HepG2 (cell line): ENCODE results near the gene LAMB2. TPM values are rescaled to one million over a fixed set of nuclear protein-coding genes. Genes with fewer than 3 reads are reported as not detected.
A peak's percentile ranks its signal among the peaks of the same experiment; 100 is the strongest.

Source experiments
- ARID2 ChIP-seq: sonication (generic); formaldehyde crosslinking; IDR thresholded peaks from 2 replicates; pipeline ENCODE4 v1.8.1; 2022; ENCODE audit warnings: mild to moderate bottlenecking, missing genetic modification reagents, borderline replicate concordance
- CBX5 ChIP-seq: sonication (generic); formaldehyde crosslinking; IDR thresholded peaks from 2 replicates; pipeline ENCODE4 v1.4.0; 2020; ENCODE audit warnings: missing genetic modification reagents, borderline replicate concordance
- IKZF4 ChIP-seq: sonication (generic); formaldehyde crosslinking; IDR thresholded peaks from 2 replicates; pipeline ENCODE4 v1.5.1; 2020; ENCODE audit warnings: borderline replicate concordance, mild to moderate bottlenecking, low read depth, missing genetic modification reagents; ENCODE audit errors: not compliant biosample characterization
- NFE2L1 ChIP-seq: sonication (generic); formaldehyde crosslinking; IDR thresholded peaks from 2 replicates; pipeline ENCODE4 v1.4.0; 2020; ENCODE audit warnings: missing genetic modification reagents, mild to moderate bottlenecking, borderline replicate concordance
- PITX1 ChIP-seq: sonication (generic); formaldehyde crosslinking; IDR thresholded peaks from 2 replicates; pipeline ENCODE4 v1.5.1; 2020; ENCODE audit warnings: mild to moderate bottlenecking, missing genetic modification reagents
- TAF1 ChIP-seq: sonication (generic); formaldehyde crosslinking; IDR thresholded peaks from 2 replicates; pipeline ENCODE4 v1.4.0; 2020; ENCODE audit warnings: missing genetic modification reagents
- ZNF564 ChIP-seq: sonication (generic); formaldehyde crosslinking; IDR thresholded peaks from 2 replicates; pipeline ENCODE4 v1.8.1; 2023; ENCODE audit warnings: mild to moderate bottlenecking, missing genetic modification reagents
- ZNF879 ChIP-seq: sonication (generic); formaldehyde crosslinking; IDR thresholded peaks from 2 replicates; pipeline ENCODE4 v1.8.1; 2023; ENCODE audit warnings: missing genetic modification reagents
- ZSCAN29 ChIP-seq: sonication (generic); formaldehyde crosslinking; conservative IDR thresholded peaks from 2 replicates; pipeline ENCODE4 v1.4.0; 2020; ENCODE audit warnings: mild to moderate bottlenecking, missing genetic modification reagents
- polyA plus RNA-seq, 8 experiments: library from polyadenylated mRNA; depleted of rRNA in 3 of 8; stranded (reverse) in 7 of 8; unstranded in 1 of 8; fragments of >200 nt; fragmentation: Illumina TruSeq in 4 of 8; extraction: Trizol in 4 of 8; gene quantifications; 2 replicates each; pipeline versions ENCODE4 v1.2.1 to v1.2.3, GENCODE V29; 2011 to 2016; ENCODE audit warnings: low read depth in 4 of 8, missing spikeins in 1 of 8, mixed read lengths in 1 of 8; ENCODE audit not compliant: insufficient read depth in 1 of 8
- total RNA-seq, 5 experiments: library from RNA; depleted of rRNA; stranded (reverse); fragments of >200 nt; fragmentation: Illumina TruSeq; extraction: Trizol; gene quantifications; 2 replicates each; pipeline ENCODE4 v1.2.3, GENCODE V29; 2016; ENCODE audit warnings: low read depth in 1 of 5
- TF ChIP-seq, protein P1 (sequence below): sonication (generic); formaldehyde crosslinking; IDR thresholded peaks from 2 replicates; pipeline ENCODE4 v1.4.0; 2020; ENCODE audit warnings: missing genetic modification reagents, borderline replicate concordance
- TF ChIP-seq, protein P2 (sequence below): sonication (generic); formaldehyde crosslinking; IDR thresholded peaks from 2 replicates; pipeline ENCODE4 v1.4.0; 2020; ENCODE audit warnings: mild to moderate bottlenecking, missing genetic modification reagents, borderline replicate concordance
- TF ChIP-seq, protein P3 (sequence below): sonication (generic); formaldehyde crosslinking; IDR thresholded peaks from 2 replicates; pipeline ENCODE4 v1.4.0; 2020; ENCODE audit warnings: missing genetic modification reagents, low read depth, mild to moderate bottlenecking, borderline replicate concordance
- TF ChIP-seq, protein P4 (sequence below): sonication (generic); formaldehyde crosslinking; conservative IDR thresholded peaks from 2 replicates; pipeline ENCODE4 v1.5.0; 2020; ENCODE audit warnings: missing genetic modification reagents
- TF ChIP-seq, protein P5 (sequence below): sonication (generic); formaldehyde crosslinking; IDR thresholded peaks from 2 replicates; pipeline ENCODE4 v1.8.0; 2022; ENCODE audit warnings: low read depth, missing genetic modification reagents

The LAMB2 gene
- total and polyA plus RNA-seq, 2 of the 13 experiments (the other 11 are each of a cell fraction or from before 2014, with no cell fraction given), result 208 to 443 TPM

DNA sequence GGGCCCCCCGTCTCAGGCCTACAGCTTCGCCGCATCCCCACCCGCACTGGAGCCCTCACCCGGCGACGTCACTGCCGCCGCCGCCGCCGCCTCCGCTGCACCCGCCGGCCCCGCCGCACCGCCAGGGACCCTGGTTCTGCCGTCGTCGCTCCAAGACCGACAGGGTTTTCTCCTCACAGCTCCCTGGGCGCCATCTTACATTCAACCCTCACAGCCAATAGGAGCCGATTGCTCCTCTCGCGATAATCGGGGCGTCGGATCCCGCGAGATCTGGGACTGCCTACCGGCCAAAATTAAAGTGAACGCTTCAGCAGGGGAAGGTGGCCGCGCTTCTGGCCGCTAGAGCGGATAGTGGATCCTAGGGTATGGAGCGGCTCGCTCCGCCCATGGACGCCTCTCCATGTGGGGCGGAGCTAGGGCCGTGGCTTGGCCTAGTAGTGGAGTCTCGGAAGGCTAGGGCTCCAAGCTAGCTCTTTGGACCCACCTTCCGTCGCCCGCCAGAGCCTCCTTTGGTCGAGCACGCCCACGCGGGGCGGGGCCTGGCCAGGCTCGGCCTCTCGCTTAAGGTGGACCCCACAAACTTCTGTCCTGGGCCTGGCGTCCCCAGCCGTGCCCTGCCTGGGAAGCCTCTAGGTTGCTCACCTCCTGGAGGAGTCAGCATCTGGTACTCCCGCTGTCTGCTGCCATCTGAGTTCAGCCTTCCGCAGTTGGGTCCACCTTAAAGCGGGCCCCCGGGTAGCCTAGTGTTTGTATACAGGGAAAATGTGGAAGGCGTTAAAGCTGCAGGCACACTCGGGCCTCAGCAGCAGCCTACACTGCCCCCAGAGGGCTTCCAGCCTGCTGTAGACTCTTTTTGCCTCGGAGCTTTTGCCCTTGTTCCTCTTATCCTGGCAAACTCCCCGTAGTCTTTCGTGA lies 38.7 kb downstream of the LAMB2 start, which contains the start of gene QRICH1 (continued):
- TF ChIP-seq ARID2 (0 out of 2 replicates have a peak, but pooled peaks have one; percentile 50), PITX1 (CRISPR knock-in tag) (peak; percentile 69; the same call in 1 of the 2 replicates), NFE2L1 (CRISPR knock-in tag) (no peak), ZNF879 (CRISPR knock-in tag) (peak; percentile 53), ZSCAN29 (CRISPR knock-in tag) (no peak), ZNF564 (CRISPR knock-in tag) (peak; percentile 47; the same call in 1 of the 2 replicates), CBX5 (peak; percentile 32), TAF1 (peak; percentile 91), IKZF4 (peak; percentile 56)
- TF ChIP-seq, protein P1, sequence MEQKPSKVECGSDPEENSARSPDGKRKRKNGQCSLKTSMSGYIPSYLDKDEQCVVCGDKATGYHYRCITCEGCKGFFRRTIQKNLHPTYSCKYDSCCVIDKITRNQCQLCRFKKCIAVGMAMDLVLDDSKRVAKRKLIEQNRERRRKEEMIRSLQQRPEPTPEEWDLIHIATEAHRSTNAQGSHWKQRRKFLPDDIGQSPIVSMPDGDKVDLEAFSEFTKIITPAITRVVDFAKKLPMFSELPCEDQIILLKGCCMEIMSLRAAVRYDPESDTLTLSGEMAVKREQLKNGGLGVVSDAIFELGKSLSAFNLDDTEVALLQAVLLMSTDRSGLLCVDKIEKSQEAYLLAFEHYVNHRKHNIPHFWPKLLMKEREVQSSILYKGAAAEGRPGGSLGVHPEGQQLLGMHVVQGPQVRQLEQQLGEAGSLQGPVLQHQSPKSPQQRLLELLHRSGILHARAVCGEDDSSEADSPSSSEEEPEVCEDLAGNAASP (CRISPR knock-in tag), result peak; percentile 15; the same call in 1 of the 2 replicates
- TF ChIP-seq, protein P2, sequence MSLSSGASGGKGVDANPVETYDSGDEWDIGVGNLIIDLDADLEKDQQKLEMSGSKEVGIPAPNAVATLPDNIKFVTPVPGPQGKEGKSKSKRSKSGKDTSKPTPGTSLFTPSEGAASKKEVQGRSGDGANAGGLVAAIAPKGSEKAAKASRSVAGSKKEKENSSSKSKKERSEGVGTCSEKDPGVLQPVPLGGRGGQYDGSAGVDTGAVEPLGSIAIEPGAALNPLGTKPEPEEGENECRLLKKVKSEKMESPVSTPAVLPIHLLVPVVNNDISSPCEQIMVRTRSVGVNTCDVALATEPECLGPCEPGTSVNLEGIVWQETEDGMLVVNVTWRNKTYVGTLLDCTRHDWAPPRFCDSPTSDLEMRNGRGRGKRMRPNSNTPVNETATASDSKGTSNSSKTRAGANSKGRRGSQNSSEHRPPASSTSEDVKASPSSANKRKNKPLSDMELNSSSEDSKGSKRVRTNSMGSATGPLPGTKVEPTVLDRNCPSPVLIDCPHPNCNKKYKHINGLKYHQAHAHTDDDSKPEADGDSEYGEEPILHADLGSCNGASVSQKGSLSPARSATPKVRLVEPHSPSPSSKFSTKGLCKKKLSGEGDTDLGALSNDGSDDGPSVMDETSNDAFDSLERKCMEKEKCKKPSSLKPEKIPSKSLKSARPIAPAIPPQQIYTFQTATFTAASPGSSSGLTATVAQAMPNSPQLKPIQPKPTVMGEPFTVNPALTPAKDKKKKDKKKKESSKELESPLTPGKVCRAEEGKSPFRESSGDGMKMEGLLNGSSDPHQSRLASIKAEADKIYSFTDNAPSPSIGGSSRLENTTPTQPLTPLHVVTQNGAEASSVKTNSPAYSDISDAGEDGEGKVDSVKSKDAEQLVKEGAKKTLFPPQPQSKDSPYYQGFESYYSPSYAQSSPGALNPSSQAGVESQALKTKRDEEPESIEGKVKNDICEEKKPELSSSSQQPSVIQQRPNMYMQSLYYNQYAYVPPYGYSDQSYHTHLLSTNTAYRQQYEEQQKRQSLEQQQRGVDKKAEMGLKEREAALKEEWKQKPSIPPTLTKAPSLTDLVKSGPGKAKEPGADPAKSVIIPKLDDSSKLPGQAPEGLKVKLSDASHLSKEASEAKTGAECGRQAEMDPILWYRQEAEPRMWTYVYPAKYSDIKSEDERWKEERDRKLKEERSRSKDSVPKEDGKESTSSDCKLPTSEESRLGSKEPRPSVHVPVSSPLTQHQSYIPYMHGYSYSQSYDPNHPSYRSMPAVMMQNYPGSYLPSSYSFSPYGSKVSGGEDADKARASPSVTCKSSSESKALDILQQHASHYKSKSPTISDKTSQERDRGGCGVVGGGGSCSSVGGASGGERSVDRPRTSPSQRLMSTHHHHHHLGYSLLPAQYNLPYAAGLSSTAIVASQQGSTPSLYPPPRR (CRISPR knock-in tag), result peak; percentile 56; the same call in 1 of the 2 replicates
- TF ChIP-seq, protein P3, sequence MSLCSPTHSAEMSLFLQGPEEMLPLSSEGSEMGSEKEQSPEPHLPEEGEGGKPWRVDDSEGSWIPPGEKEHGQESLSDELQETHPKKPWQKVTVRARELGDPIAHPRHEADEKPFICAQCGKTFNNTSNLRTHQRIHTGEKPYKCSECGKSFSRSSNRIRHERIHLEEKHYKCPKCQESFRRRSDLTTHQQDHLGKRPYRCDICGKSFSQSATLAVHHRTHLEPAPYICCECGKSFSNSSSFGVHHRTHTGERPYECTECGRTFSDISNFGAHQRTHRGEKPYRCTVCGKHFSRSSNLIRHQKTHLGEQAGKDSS (CRISPR knock-in tag), result 0 out of 2 replicates have a peak, but pooled peaks have one; percentile 54
- TF ChIP-seq, protein P4, sequence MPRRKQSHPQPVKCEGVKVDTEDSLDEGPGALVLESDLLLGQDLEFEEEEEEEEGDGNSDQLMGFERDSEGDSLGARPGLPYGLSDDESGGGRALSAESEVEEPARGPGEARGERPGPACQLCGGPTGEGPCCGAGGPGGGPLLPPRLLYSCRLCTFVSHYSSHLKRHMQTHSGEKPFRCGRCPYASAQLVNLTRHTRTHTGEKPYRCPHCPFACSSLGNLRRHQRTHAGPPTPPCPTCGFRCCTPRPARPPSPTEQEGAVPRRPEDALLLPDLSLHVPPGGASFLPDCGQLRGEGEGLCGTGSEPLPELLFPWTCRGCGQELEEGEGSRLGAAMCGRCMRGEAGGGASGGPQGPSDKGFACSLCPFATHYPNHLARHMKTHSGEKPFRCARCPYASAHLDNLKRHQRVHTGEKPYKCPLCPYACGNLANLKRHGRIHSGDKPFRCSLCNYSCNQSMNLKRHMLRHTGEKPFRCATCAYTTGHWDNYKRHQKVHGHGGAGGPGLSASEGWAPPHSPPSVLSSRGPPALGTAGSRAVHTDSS (CRISPR knock-in tag), result no peak
- TF ChIP-seq, protein P5, sequence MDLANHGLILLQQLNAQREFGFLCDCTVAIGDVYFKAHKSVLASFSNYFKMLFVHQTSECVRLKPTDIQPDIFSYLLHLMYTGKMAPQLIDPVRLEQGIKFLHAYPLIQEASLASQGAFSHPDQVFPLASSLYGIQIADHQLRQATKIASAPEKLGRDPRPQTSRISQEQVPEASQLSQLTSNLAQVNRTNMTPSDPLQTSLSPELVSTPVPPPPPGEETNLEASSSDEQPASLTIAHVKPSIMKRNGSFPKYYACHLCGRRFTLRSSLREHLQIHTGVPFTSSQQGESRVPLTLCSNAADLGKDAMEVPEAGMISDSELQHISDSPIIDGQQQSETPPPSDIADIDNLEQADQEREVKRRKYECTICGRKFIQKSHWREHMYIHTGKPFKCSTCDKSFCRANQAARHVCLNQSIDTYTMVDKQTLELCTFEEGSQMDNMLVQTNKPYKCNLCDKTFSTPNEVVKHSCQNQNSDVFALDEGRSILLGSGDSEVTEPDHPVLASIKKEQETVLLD (CRISPR knock-in tag), result peak; percentile 19; the same call in 1 of the 2 replicates
